Fibroblast of gingiva (primary cell): ENCODE measurements around the gene OSM.
"Not testable (repeated sequence)": the region's sequence is repeated elsewhere in the genome, so short reads cannot be mapped to it uniquely, and the experiment has no call there.

Experiments
- DNase-seq: peaks from one replicate; pipeline ENCODE4 v3.0.0-alpha.2; 2011; ENCODE audit warnings: low read depth

The OSM gene

GRCh38 chr22:30244641-30245040 is 22.0 kb downstream of the OSM start:
- DNase-seq: no peak

GRCh38 chr22:30244066-30244465 is 22.6 kb downstream of the OSM start:
- no peak for DNase-seq

GRCh38 chr22:30243661-30244060 is 23.0 kb downstream of the OSM start:
- no peak for DNase-seq

- no peak for DNase-seq
These were observed 24.9 kb downstream of the OSM start for GRCh38 chr22:30241576-30242371.

GRCh38 chr22:30240541-30241417 is 25.9 kb downstream of the OSM start:
- DNase-seq: no peak

- no peak for DNase-seq
These were observed 26.9 kb downstream of the OSM start for GRCh38 chr22:30239488-30240405.

DNA sequence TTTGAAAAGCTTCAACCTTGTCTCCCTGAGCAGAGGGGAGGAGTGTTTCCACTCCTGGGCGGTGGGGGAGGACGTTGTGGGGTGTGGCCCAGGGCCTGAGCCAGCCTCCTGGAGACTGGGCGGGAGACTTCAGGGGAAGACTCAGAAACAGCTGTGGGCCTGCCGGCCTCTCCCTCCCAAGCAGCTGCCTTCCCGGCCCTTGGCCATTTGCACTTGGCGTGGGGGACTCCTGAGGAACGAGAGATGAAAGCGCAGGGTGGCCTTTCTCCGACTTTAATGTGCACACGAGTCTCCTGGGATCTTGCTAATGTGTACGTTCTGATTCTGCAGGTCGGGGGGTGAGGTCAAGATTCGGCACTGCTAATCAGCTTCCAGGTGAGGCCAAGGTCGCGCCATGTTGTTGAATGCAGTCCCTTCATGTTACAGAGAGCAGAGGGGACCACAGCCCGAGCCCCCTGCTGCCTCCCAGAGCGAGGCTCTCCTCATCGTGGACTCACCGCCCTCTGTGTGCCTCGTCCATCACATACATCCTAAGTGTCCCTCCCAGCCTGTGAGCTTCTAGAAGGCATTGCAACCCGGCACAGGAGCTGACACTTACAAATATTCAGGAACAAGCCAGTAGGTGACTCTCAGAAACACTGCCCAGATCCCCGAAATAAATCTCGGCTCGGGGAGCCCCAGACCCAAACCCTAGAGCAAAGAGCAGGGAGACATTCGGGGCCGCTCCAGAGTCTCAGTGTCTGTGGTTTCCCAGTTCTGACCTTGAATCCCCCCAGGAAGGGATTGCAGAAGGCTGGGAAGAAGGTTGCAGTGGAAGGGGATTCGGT is 27.8 kb downstream of the OSM start:
- no peak for DNase-seq

- no peak for DNase-seq
These were observed 28.5 kb downstream of the OSM start for GRCh38 chr22:30238136-30238535.

DNA sequence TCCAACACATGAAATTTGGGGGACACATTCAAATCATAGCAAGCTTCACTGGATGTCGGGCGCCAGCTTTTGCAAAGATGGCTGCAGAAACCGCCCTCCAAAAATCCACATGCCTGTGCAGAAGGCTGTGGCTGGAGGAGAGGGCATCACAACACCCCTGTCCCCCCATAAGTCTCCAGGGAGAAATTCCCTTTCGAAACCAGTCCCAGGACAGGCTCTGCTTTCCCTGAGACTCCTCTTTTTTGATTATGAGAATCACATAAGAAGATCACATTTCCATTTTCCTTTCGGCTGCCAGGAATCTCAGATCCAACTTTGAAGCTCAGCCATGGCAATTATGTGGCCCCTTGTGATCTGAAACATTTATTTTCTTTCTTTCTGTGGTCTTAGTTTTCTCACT is 29.8 kb downstream of the OSM start:
- DNase-seq: no peak

DNA sequence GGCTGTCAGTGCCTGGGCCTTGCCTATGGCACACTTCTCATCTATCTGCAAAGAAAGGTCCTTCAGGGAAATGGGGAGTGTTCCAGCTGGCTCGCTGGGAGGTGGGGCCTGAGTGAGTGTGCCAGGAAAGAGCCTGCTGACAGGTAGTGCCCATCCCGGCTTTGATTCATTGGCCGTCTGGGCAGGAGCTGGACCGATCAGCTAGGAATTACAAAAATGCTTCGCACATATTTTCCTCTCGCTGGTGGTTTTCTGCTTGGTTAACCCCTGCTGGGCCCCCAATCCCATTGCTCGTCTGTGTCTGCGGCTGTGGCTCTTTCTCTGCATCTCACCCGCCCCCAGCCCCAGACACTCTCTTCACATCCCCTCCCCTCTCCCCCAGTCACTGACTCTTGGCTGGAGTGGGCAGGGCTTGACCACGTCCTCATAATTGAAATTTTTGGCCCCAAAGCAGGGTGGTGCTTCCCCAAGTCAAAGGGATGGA is 30.9 kb downstream of the OSM start:
- peak; percentile 5 for DNase-seq

GRCh38 chr22:30234786-30235470 is 31.7 kb downstream of the OSM start:
- no peak for DNase-seq

DNA sequence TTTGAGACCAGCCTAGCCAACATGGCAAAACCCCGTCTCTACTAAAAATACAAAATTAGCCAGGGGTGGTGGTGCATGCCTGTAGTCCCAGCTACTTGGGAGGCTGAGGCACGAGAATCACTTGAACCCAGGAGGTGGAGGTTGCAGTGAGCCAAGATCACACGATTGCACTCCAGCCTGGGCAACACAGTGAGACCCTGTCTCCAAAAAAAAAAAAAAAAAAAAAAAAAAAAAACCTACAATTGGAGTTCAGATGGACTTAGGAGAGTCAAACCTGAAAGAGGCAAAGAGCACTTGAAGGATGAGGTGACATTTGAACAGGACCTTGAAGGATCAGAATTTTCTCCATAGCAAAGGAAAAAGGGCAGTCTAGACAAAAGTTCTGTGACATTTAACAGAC is 32.3 kb downstream of the OSM start:
- DNase-seq: not testable (repeated sequence)

DNA sequence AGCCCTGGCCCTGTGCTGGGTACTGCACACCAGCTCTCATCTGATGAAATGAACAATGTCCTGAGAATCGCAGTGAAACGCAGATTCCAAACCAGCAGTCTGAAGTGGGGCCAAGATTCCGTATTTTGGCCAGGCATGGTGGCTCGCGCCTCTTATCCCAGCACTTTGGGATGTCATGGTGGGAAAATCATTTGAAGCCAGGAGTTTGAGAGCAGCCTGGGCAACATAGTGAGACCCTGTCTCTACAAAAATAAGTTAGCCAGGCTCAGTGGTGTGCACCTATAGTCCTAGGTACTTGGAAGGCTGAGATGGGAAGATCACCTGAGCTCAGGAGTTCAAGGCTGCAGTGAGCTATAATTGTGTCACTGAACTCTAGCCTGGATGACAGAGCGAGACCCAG is 33.1 kb downstream of the OSM start:
- no peak for DNase-seq

- no peak for DNase-seq
These were observed 33.9 kb downstream of the OSM start for GRCh38 chr22:30232716-30233218.

DNA sequence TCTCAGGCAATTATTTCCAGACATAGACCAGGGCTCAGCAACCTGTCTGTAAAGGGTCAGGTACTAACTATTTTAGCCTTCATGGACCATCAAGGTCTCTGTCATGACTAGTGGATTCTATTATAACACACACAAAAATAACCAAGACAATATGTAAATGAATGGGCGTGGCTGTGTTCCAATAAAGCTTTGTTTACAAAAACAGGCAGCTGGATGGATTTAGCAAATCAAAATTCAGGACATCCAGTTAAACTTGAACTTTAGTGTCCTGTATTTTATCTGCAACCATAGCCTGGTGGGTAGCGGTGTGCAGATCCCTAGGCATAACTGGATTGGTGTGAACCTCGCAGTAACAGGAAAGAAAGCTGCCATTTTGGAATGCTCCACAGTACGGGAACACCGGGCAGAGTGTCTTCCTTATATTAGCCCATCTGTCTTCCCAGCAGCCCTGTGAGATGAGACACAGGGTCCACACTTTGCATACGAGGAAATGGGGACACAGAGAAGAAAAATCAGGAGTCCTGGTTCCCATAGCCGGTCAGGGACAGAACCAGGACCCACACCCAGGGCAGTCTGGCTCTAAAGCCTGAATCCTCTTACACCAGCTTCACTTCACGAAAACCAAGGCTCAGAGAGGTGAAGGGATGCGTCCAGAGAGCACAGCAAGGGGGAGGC is 35.7 kb downstream of the OSM start:
- no peak for DNase-seq

GRCh38 chr22:30230330-30230729 is 36.3 kb downstream of the OSM start:
- DNase-seq: no peak

DNA sequence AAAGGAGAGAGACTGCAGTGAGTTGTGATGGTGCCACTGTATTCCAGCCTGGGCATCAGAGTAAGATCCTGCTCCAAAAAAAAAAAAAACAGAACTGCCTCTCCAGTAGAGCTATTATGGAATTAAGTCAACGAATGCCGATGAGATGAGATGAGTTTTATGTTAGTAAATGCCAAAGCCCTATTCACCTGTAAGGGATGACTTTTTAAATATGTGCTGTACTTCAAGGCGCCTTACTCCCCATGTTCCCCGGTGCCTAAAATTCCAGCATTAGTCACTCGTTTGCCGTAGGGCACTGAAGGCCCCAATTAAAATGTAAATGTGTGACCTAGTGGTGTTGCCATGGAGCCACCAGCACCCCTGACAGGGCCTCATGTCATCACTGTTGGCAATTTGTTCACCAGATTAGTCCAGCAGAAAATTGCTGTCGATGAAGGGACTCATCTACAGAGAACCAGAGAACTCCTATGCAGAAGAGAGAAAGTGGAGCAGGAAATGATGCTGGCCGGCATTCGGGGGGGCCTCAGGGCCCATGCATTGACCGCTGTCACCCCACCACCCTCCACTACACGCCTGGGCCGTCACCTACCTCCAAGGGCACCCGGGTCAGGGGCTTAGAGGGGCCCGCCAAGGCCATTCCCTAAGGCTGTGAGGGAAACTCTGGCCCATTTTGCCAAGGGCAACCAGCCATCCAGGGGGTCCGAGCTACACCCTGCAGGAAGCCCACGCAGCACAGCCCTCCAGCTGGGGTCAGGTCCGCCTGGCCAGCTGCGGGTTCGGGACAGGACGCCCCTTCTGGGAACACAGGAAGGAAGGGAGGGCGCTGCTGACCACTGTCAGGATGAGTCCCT is 37.9 kb downstream of the OSM start:
- DNase-seq: peak; percentile 25

DNA sequence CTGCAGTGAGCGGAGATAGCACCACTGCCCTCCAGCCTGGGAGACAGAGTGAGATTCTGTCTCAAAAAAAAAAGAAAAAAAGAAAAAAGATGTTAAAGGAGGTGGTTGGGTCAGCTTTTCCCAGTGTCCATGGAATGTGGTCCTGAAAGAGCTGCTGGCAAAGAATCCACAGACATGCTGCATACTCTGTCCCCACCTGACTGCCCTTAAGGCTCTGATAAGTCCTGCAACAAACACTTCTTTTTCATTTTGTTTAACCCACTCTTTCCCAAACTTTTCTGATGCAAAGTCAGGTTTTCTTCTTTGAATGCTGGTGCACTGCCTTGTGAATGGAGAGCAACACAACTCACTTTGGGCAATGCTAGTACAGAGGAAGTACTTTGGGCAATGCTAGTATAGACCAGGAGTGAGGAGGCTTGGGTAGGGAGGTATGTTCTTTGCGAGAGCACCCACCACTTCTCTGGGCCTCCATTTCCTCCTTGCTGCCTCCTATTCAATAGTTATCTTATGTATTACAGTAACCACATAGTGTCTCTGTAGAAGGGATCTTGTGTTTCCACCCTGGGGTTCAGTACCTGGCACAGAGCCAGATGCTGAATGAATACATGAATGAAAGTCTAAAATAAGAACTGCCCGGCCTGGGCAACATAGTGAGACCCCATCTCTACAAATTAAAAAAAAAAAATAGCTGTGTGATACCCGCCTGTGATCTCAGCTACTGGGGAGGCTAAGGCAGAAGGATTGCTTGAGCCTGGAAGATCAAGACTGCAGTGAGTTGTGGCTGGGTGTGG is 39.0 kb downstream of the OSM start:
- no peak for DNase-seq
